HG02678 (cell line): ENCODE results near the gene UCN3.

Experiments used
- ATAC-seq: cut with Tn5 transposase; IDR thresholded peaks from one replicate; pipeline ENCODE4 v1.9.1; 2021; ENCODE audit warnings: mild to moderate bottlenecking, moderate library complexity; ENCODE audit not compliant: unreplicated experiment

UCN3 gene, protein sequence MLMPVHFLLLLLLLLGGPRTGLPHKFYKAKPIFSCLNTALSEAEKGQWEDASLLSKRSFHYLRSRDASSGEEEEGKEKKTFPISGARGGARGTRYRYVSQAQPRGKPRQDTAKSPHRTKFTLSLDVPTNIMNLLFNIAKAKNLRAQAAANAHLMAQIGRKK

DNA sequence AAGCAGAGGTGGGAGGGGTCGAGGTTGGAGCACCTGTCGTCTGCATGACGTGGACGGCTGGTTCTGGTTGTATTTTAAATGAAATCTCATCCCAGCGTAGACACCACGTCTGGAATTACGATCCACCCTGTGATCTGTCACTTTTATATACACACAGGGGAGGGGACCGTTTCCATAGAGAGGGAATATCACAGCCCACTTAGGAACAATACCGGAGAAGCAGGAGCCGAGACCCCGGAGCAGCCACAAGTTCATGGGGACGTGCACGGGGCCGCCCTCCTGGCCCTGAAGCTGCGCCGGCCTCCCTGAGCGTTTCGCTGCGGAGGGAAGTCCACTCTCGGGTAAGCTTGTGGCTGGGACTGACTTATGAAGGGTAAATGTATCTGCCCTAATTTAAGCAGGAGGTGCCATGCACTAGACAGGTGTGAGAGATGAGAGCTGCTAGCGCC lies at the start of gene UCN3:
UCN3 (plus strand) TSS at position 77 of the 449 bp plus-strand sequence. CDS start 8,755 bp downstream, outside the sequence.
- no peak for ATAC-seq

DNA sequence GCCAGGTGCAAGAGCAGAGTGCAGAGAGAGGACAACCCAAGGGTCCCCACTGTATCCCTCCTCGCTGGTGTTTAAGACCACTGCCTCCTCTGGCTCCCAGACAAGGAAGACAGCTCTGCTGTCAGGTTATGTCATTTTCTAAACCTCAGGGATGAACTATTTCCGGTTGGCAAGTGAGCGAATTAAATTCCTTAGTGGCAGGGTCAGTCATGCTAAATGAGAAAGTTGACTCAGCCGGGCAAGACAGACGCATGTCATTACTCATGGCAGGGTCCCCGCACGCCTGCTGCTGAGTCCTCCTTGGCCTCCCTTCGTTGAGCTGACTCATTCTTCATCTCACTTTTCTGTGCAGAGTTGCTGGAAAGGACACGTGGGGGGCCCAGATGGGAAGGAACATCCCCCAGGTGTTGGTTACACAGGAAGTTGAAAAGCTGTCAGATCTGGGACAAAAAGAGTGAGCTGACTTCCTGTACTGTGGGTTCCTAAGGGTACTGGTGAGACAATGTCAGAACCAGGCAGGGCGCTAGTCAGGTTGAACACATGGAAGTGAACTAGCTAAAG lies 47.1 kb upstream of the UCN3 start:
- no peak for ATAC-seq

DNA sequence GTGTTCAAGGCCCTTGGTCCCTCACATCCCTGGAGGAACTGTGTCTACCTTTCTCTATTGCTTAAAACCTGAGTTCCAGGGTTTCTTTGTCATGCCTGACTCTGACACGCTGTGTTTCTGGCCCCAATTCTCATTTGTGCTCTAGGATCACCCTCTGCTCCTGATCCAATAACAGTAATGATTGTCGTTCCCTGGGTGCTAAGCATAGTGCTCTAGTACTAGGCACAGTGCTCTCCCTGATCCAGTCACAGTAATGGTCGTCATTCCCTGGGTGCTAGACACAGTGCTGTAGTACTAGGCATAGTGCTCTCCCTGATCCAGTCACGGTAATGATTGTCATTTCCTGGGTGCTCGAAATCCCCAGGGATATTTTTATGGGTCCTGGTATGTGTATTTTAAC lies 46.6 kb upstream of the UCN3 start:
- no peak for ATAC-seq

DNA sequence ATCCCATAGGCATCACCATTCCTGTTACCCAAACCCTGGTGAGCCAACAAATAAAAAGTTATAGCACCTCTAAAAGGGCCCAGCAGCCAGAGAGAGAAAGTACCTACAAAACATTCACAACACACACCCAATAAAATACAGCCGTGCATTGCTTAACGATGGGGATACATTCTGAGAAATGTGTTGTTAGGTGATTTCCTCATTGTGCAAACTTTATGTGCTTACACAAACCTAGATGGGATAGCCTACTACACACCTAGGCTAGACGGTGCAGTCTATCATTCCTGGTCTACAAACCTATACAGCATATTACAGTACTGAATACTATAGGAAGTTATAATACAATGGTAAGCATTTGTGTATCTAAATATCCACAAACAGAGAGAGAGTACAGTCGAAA lies 44.9 kb upstream of the UCN3 start:
- no peak for ATAC-seq

DNA sequence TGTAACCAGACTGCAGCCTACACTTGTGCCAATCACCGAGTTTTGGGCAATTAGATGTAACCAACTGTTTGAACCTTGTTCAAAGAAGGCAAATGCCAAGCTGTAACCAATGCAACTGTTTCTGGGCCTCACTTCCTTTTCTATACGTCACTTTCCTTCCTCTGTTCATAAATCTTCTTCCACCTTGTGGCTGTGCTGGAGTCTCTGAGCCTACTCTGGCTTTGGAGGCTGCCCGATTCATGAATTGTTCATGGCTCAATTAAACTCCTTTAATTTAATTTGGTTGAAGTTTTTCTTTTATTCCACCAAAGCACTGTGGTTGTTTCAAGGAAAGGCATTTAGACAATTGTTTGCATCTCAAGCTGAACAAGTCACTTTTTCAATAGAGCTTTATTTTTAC lies 43.5 kb upstream of the UCN3 start:
- no peak for ATAC-seq

DNA sequence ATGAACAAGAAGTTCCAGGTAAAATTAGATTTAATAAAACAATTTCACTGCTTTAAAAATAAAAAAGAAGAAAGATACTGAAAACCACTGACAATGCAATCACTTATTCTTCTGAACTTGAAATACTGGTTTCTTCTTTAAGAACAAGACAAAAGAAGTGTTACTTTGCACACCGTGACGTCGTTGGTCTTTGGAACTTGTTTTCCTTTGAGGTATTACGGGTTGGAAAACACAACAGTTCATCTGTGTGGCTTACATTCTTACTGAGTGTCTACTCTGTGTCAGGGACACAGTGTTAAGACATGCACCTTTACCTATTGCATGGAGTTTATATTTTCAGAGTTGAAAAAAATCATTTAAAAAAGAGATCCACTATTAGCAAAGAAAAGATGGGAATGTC lies 41.3 kb upstream of the UCN3 start:
- ATAC-seq, result no peak

DNA sequence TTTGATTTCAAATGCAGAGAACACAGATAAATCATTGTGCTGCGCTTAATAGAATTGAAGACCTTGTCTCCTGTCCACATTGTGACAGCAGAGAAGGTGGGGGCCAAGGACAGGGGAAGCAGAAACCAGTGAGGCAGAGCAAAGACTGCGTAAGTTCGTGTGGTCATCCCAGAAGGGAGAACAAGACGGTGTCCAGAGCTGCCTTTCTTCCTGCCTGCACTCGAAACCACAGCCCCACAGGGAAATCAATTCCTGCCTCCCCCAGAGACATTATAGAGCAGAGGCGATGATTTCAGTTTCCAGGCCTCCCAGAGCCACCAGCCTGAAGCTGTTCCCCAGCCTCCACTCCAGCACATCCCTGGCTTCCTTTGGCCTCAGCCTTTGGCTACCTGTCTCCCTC lies 39.7 kb upstream of the UCN3 start:
- ATAC-seq, result no peak

DNA sequence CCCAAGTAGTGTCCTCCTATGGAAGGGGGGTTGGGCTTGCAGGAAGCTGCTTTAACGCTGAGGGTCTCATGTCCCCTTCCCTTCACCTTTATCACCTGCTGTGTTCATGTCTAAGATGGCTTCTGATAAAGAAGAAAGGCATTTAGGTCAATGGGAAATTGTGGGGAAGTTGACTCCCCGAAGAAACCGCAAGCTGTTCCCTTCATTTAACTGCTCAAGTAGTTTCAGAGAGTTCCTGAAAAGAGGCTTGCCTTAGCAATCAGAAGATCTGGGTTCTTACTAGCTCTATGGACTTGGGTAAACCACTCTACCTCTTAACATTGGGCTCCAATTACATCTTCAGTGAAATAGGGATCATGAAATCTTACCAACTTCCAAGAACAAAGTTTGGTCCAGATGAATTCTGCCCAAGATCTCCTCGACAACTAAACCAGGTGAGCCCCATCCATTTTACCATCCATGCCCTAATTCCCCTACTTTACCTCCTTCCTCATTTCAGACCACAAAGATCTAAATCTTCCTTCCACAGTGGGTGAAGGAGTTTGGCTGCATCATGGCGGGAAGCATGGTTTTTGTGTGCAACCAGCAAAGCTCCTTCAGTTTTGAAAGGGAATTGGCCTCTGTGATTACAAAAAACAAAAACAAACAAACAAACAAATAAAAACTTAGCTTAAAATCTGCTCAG lies 30.4 kb upstream of the UCN3 start:
- ATAC-seq, result no peak

DNA sequence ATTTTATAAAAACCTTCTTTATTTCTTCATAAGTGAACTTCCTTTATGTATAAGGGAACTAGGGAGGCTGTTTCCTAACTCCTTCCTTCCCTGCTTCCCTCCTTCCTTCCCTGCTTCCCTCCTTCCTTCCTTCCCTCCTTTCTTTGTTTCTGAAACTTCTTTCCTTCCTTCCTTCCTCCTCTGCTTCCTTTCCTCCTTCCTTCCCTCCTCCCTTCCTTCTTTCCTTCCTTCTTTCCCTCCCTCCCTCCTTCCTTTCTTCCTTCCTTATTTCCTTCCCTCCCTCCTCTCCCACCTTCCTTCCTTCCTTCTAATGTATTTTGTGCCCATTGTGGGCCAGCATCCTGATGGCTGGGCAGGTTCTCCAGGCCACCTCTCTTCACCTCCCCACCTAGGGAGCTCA lies 26.8 kb upstream of the UCN3 start:
- no peak for ATAC-seq

DNA sequence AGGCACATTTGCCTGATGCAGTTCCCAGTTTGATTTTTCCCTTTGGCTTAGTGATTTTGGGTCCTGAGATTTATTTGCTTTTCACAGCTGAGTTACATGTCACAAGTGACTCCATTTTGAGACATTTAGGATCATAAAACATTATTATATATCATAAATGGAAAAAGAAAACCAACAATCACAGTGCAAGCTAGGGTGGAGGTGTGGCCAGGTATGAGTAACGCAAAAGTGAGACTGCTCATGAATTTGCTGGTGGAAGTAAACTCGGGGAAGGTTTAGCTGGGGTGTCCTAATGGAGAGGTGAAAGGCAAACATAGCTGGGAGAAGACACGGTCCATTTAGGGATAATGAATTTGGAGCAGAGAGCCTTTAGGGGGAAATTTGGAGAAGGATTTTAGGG lies 21.7 kb upstream of the UCN3 start:
- no peak for ATAC-seq

DNA sequence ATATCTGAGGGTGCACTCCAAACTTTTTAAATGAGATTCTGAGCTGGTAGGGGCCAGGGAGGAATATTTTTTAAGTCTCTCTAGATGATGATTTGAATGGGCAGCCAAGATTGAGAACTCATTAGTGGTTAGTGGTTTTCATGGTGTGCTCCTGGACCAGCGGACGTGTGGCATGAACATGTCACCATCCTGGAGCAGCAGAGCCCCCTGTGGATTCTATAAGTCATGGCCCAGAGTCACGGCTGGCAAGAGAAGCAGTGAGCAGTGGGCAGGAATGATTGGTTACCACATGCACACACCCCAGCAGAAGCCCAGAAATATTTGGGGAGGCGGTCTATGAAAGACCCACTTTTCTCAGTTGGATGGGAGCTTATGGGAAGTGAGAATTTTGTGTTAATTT lies 21.2 kb upstream of the UCN3 start:
- ATAC-seq, result no peak

DNA sequence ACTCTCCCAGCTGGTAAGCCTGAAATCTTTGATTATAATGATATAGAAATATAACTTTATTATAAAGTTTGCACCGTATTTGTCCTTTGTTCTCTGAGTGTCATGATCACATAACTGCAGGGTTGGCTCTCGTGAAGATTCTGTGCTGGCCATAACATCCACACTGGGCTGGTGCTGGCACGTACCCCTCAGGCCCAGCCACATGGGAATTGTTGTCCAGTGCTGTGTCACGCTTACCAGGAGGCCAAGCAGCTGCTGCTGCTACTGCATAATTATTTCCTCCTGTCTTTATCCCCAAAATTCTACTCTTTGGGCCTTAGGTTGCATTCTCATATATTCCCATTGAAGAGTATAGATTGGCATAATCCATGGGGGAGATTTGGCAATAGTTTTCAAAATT lies 20.8 kb upstream of the UCN3 start:
- no peak for ATAC-seq

DNA sequence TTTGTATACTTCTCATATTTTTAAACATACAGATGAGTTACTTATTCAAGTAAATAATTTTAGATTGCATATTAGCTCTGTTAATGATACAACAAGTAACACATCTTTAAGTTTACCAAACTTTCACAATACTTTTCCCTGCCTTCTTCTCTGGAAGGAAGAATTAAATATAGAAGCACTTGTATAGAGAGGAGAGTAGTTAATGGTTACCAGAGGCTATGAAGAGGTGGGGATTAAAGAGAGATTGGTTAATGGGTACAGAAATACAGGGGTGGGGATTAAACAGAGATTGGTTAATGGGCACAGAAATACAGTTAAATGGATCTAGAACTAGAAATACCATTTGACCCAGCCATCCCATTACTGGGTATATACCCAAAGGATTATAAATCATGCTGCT lies 20.0 kb upstream of the UCN3 start:
- ATAC-seq, result no peak

DNA sequence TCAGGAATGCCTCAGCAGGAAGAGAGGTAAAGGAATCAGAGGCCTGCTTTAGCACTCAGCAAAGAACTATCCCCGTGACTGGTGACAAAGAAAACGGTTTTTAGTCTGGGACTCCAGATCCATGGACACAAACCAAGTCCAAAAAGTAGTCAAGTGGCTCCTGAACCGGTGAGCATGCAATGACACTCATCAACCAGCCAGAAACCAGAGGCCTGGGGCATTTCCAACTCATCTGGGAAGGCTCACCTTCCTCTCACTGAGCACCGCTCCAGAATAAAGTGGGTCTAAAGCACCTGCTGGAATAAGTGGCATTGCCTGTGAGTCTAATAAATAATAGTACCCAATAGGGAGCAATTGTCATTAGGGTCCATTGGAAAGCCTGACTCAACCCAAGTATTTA lies 17.9 kb upstream of the UCN3 start:
- ATAC-seq, result no peak

DNA sequence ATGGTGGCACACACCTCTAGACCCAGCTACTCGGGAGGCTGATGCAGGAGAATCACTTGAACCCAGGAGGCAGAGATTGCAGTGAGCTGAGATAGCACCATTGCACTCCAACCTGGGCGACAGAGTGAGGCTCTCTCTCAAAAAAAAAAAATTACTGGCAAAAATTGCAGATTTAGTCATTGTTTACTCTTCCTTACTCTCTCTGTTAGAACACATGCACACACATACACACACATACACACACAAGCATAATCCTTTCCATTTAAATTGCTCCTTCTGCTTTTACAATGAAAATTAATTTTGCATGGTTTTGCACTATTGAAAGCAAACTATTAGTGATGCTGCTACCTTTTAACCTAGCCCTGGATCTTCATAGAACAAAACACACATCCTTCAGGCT lies 15.4 kb upstream of the UCN3 start:
- ATAC-seq, result no peak

DNA sequence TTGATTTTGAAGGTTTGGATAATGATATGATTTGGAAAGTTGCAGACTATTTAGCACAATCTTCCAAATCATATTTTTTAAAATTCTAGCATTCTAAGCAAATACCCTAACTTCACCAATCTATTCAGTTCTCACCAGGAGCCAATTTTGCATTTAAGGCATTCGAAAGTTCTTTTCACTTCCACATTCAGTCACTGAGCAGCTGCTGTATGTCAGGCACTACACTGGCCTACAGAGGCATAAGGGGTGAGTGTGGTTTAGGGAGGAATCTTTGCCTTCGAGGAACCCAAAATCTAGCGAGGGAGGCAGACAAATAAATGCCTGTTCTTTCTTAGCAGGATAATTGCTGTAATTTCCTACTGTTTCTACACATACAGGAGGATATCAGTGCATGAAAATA lies 10.7 kb upstream of the UCN3 start:
- ATAC-seq, result peak; percentile 91

DNA sequence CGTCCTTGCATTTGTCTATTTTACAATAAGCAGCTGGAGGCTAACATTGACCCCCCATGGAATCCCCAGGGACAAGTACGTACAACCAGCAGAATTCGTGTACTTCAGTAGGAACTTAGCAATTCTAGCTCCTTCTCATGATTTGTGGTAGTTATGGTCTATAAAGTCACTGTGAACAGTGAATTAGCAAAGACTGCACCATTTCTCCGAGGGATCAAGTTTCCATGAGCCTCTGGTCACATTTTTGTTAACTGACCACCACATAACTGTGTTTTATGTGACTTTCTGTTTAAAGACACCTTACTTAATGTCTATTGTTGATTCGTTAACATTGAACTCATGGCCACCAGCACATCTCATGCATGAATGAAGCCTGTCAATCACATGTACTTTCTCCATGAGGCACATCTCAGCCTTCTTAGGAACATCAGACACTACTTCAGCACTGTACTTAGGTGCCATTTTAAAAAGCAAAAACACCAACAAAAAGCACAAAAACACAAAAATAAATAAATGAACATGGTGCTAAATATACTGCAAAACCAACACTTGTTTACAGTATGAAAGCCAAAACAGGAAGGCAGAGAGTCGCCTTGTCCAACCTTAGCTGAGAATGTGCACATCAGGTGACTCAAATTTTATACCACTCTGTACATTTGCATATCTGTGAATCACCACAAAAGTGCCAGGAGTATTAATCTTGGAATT lies 9.0 kb upstream of the UCN3 start:
- ATAC-seq, result no peak

DNA sequence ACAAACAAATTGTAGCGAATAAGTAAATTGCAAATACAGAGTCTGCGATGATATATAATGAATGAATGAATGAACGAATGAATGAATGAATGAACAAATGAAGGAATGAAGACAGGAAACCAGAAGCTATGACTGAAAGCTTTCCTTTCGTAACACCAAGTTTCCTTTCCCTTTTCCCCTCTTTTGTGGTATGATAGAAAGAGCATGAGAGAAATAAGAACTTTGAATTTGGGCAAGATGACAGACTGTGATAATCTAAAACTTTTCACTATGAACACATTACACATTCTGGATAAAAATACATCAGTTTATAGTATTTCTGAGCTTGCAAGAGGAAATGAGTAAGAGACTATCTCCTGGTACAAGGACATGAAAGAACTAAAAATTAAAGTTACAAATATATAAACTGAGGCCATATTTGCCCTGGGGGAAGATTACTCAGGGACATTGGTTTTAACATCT lies 8.4 kb upstream of the UCN3 start:
- no peak for ATAC-seq

DNA sequence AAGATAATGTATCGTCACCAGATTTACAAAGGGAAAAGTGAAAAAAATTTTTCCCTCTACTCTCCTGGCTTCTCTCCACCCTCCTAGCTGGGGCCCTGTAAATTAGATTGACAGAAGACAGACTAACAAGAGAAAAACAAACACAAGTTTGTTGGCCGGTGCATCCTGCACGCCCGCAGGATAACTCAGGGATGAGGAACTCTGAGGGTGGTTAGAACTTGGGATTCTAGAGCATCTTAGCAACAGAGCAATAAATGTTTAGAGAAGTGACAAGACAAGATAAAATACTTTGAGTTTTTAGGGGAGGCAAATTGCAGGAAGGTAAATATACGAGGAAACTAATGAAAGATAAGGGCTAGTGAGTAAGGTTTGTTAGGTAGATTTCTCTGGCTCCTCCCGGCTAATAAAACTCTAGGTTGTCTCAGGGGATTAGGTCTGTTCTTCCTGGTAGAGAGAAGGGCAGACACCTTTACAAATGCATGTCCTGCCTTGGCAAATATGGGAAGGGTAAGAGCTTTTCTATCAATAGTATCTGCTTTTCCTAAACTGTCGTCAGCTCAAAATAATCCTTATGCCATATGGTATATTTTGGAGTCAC lies 4.3 kb upstream of the UCN3 start:
- no peak for ATAC-seq

DNA sequence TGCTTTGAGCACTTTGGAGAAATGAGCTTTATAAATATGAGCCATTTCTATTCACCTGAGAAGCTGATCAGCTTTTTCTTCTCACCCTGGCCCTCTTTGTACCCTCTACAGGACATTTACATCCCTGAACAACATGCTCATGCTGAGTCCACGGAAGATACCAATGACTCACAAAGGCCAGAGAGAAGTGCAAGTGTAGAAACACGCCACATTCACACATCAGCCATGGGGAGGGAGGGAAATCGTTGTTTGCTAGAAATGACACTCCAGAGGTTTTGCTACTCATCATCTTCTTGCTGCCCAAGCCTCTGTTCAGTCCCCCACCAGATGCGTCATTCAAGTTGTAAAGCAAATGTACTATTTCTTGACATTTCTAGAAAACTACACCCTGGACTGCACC lies 2.8 kb upstream of the UCN3 start:
- no peak for ATAC-seq

DNA sequence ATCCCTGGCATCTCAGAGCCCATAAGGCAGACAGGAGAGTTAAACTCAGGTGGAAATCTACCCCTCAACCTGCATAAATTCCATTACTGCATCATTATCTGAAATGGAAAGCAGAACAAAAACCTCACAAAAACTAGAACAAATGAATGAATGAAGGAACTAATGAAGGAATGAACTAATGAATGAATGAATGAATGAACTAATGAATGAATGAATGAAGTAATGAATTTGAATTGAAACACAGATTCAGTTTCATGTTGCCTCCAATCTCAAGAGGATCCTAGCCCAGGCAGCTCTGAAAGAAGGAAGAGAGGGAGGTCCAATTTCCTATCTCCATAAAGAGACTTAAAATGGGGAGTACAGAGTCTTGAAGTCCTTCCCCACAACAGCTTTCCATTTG lies 1.9 kb upstream of the UCN3 start:
- ATAC-seq, result no peak

DNA sequence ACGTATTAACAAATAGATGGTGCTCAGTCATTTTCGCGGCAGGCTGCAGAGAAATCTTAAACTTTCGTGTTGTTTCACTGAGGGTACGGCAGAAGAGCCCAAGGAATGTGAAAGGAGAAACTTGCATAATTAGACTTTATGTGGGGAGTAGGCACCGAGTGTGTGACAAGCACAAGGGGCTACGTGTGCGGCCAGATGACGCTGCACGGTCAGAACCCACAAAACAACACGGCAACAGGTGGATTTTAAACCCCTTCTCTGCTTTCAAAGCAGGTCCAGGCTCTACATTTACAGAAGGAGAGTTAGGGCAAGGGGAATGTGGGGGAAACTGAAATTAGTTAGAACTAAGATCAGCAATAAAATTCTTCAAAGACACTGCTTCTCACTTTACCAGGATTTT lies 392 bp upstream of the UCN3 start:
- no peak for ATAC-seq
